ENCODE measurements around the gene PATJ.
"Not testable (repeated sequence)": the region's sequence is repeated elsewhere in the genome, so short reads cannot be mapped to it uniquely, and the experiment has no call there.

The PATJ gene

DNA sequence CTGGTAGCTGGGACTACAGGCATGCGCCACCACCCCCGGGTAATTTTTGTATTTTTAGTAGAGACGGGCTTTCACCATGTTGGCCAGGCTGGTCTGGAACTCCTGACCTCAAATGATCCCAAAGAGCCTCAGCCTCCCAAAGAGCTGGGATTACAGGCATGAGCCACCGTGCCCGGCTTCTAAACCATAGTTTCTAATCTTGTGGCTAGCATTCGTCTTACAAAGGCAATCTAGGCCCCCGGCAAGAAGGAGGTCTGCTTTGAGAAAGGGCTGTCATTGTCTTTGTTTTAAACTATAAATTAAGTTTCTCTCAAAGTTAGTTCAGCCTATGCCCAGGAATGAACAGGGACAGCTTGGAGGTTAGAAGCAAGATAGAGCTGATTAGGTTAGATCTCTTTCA lies 442.1 kb downstream of the PATJ start:
- no peak overlapping the region for H3K4me3 ChIP-seq (ENCODE audit: control insufficient read depth, low read depth, low read length)
- no peak for DNase-seq (ENCODE audit: low read depth)
- TF ChIP-seq, protein P1, sequence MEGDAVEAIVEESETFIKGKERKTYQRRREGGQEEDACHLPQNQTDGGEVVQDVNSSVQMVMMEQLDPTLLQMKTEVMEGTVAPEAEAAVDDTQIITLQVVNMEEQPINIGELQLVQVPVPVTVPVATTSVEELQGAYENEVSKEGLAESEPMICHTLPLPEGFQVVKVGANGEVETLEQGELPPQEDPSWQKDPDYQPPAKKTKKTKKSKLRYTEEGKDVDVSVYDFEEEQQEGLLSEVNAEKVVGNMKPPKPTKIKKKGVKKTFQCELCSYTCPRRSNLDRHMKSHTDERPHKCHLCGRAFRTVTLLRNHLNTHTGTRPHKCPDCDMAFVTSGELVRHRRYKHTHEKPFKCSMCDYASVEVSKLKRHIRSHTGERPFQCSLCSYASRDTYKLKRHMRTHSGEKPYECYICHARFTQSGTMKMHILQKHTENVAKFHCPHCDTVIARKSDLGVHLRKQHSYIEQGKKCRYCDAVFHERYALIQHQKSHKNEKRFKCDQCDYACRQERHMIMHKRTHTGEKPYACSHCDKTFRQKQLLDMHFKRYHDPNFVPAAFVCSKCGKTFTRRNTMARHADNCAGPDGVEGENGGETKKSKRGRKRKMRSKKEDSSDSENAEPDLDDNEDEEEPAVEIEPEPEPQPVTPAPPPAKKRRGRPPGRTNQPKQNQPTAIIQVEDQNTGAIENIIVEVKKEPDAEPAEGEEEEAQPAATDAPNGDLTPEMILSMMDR (IDR thresholded peaks at IDR 0.05; ENCODE audit: control insufficient read depth, insufficient read depth, low read depth, low read length, missing control alignments), result no peak

DNA sequence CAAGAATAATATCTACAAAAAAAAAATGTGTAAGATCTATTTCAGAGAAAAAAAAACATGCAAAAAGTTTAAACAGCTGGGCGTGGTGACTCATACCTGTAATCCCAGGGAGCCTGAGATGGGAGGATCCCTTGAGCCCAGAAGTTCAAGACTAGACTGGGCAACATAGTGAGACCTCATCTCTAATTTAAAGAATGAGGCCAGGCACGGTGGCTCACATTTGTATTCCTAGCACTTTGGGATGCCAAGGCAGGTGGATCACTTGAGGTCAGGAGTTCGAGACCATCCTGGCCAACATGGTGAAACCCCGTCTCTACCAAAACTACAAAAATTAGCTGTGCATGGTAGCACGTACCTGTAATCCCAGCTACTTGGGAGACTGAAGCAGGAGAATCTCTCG lies 443.0 kb downstream of the PATJ start:
- not testable (repeated sequence) for DNase-seq (ENCODE audit: low read depth)

DNA sequence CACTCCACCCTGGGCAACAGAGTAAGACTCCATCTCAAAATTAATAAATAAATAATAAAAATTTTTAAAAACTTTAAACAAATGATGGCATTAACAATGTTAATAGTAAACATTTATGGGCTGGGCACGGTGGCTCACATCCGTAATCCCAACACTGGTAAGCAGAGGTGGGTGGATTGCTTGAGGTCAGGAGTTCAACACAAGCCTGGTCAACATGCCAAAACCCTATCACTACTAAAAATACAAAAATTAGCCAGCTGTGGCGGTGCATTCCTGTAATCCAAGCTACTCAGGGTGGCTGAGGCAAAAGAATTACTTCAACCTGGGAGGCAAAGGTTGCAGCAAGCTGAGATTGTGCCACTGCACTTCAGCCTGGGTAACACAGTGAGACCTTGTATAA lies 443.4 kb downstream of the PATJ start:
- TF ChIP-seq, protein P1 (IDR thresholded peaks at IDR 0.05; ENCODE audit: control insufficient read depth, insufficient read depth, low read depth, low read length, missing control alignments), result no peak
- no peak overlapping the region for H3K4me3 ChIP-seq (ENCODE audit: control insufficient read depth, low read depth, low read length)
- no peak for DNase-seq (ENCODE audit: low read depth)

More for the DNA sequence above, 443.0 kb downstream of the PATJ start:
- H3K4me3 ChIP-seq (ENCODE audit: control insufficient read depth, low read depth, low read length), result not testable (repeated sequence)

DNA sequence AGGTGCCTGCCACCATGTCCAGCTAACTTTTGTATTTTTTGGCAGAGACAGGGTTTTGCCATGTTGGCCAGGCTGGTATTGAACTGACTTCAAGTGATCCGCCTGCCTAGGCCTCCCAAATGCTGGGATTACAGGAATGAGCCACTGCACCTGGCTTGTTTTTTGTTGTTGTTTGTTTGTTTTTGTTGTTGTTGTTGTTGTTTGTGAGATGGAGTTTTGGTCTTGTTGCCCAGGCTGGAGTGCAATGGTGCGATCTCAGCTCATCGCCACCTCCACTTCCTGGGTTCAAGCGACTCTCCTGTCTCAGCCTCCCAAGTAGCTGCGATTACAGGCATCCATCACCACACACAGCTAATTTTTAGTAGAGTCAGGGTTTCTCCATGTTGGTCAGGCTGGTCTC lies 445.3 kb downstream of the PATJ start:
- no peak for DNase-seq (ENCODE audit: low read depth)
- TF ChIP-seq, protein P1 (IDR thresholded peaks at IDR 0.05; ENCODE audit: control insufficient read depth, insufficient read depth, low read depth, low read length, missing control alignments), result no peak

DNA sequence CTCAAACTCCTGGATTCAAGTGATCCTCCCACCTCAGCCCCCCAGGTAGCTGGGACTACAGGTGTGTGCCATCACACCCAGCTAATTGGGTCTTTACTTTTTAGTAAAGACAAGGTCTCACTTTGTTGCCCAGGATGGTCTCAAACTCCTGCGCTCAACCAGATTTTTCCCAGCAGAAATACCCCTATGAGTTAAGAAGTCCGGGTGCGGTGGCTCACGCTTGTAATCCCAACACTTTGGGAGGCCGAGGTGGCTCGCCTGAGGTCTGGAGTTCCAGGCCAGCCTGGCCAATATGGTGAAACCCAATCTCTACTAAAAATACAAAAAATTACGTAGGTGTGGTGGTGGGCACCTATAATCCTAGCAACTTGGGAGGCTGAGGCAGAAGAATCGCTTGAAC lies 445.8 kb downstream of the PATJ start:
- DNase-seq (ENCODE audit: low read depth), result no peak
- TF ChIP-seq, protein P1 (IDR thresholded peaks at IDR 0.05; ENCODE audit: control insufficient read depth, insufficient read depth, low read depth, low read length, missing control alignments), result no peak
- H3K4me3 ChIP-seq (ENCODE audit: control insufficient read depth, low read depth, low read length), result no peak overlapping the region

More for the DNA sequence above, 445.3 kb downstream of the PATJ start:
- no peak overlapping the region for H3K4me3 ChIP-seq (ENCODE audit: control insufficient read depth, low read depth, low read length)

DNA sequence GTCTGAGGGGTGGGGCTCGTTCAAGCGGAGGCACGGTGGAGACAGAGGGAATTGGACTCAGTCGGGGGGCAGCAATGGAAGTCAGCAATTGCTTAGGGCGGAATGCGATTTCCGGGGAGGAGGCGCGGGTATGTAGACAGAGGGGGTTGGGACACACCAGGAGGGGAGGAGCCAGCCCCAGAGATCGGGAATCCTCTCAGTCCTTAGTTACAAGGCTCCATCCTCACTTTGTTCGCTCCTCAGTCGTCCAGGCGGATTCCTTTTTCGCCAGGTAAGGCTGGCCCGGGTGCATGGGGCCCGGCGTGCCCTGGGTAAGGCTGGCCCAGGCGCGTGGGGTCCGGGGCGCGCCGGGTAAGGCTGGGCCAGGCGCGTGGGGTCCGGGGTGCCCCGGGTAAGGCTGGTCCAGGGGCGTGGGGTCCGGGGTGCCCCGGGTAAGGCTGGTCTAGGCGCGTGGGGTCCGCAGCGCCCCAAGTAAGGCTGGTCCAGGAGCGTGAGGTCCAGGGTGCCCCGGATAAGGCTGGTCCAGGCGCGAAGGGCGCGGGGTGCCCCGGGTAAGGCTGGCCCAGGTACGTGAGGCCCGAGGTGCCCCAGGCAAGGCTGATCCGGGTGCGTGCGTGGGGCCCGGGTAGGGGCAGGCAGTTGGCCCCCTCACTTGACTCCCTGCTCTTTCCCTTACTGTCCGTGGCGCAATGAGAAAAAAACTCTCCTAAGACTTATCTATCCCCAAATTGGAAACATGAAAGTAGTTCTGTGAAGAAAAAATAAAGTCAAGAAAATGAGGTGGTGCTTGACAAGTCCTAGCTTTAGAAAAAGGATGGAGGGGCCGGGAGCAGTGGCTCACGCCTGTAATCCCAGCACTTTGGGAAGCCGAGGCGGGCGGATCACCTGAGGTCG lies 452.6 kb downstream of the PATJ start, which contains the start of gene L1TD1:
L1TD1 (plus strand) TSS at position 199 of the 894 bp plus-strand sequence. CDS start 11,780 bp downstream, outside the sequence.
- no peak for DNase-seq (ENCODE audit: low read depth)
- TF ChIP-seq, protein P1 (IDR thresholded peaks at IDR 0.05; ENCODE audit: control insufficient read depth, insufficient read depth, low read depth, low read length, missing control alignments), result no peak
- H3K4me3 ChIP-seq (ENCODE audit: control insufficient read depth, low read depth, low read length), result no peak within 1 kb of the TSS

DNA sequence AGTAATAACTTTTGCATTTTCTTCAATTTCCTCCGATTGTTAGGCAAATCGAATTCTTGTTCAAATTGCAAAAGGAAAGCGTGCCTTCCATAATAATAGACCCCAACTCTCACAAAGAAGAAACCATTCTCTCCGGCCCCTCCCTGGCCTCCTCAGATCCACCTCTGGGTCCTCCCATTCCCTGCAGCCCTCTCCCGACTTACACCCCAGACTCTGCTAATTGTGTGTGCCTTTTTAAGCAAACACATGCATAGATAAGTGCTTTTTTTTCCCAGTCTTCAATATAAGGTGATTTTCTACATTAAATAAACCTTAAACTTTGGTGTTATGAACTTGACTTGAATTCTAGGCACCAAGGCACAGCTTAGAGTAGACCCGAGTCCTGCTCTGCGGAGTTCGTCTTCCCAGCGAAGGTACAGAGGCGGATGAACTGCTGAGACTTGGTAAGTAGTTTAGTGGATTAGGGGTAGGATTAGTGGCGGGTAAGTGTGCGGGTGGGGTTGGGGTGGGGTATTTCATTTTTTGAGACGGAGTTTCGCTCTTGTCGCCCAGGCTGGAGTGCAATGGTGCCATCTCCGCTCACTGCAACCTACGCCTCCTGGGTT lies 453.9 kb downstream of the PATJ start:
- DNase-seq (ENCODE audit: low read depth), result no peak
- H3K4me3 ChIP-seq (ENCODE audit: control insufficient read depth, low read depth, low read length), result no peak overlapping the region
- TF ChIP-seq, protein P1 (IDR thresholded peaks at IDR 0.05; ENCODE audit: control insufficient read depth, insufficient read depth, low read depth, low read length, missing control alignments), result no peak
